ENCODE data around the gene CLDND2. TPM values are rescaled to one million over a fixed set of nuclear protein-coding genes. Genes with fewer than 3 reads are reported as not detected.
A peak's percentile ranks its signal among the peaks of the same experiment; 100 is the strongest.

The CLDND2 gene
- total RNA-seq, 1 experiment from 2014 or later = 1.2 TPM

DNA sequence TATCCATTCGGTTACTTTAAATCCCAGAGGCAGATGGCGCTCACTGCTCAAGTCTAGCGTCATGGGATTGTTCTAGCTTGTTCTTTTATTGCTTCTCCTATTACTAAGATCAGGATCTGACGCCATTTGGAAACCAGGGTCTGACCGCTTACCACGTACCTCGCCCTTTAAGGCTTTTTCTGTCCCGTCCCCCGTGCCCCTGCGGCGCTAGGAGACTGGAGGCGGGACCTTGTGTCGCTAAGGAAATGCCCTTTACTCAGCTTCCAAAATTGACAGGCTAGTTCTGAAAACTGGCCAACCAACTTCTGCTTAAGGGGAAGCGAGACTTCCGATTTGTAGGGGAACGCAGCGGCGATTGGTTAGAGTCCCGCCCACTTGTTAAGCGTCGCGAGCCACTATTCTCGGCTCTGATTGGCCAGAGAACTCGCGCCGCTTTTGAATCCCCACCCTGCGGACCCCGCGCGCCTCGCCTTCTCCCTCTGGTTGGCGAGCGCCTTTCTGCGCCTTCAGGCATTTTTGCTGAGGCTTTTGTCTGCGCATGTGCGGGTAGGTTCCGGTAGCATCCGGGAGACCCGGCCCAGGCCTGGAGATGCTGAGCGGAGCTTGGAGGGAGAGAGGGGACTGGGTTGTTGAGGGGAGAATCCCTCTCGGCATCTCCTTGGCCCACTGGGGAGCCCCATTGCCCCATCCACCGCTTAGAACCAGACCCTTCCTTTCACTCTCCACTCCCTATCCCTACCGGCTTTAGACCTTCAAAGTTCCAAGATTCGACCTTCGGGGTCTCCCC lies 25.4 kb upstream of the CLDND2 start:
- peak; percentile 94 for DNase-seq
- Histone ChIP-seq H3K4me3 (ENCODE audit: insufficient read depth, low read depth, low read length) (peak overlapping the region; percentile 88), H3K27me3 (ENCODE audit: control insufficient read depth, insufficient read depth, low read length) (no peaks in the 10 kb centered on the region), H3K36me3 (replicated peaks; ENCODE audit: control insufficient read depth, insufficient read depth, low read length) (no peaks in the 10 kb centered on the region)

- Histone ChIP-seq H3K27me3 (ENCODE audit: control insufficient read depth, insufficient read depth, low read length) (no peaks in the 10 kb centered on the region), H3K4me3 (ENCODE audit: insufficient read depth, low read depth, low read length) (no peak overlapping the region), H3K36me3 (replicated peaks; ENCODE audit: control insufficient read depth, insufficient read depth, low read length) (no peaks in the 10 kb centered on the region)
- DNase-seq = no peak
Measured at GRCh38 chr19:51392701-51393100, 23.9 kb upstream of the CLDND2 start.

DNA sequence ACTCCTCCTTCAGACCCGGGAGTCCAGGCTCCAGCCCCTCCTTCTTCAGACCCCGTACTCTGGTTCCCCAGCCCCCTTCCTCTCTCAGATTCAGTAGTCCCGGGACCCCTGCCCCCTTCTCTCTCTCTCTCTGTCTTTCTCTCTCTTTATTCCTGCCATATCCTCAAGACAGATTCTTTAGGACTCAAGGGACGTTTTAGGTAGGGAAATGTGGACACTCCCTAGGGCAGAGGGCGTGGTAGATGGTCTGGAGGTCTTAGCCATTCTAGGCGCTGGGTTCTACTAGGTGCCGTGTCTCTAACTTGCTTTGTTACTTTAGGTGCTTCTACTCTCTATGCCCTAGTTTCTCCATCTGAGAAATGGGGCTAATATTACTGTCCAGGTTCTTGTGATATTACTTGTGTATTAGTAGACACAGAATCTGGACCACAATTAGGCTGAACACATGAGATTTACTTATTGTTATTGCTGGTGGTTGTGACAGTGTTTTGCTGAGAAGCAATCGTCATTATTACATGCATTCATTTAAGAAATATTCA lies 22.3 kb upstream of the CLDND2 start:
- Histone ChIP-seq H3K27me3 (ENCODE audit: control insufficient read depth, insufficient read depth, low read length) (no peaks in the 10 kb centered on the region), H3K36me3 (replicated peaks; ENCODE audit: control insufficient read depth, insufficient read depth, low read length) (no peaks in the 10 kb centered on the region), H3K4me3 (ENCODE audit: insufficient read depth, low read depth, low read length) (peak overlapping the region; percentile 37)
- no peak for DNase-seq

GRCh38 chr19:51389143-51389542 lies 20.3 kb upstream of the CLDND2 start:
- no peaks in the 10 kb centered on the region for H3K27me3 ChIP-seq (ENCODE audit: control insufficient read depth, insufficient read depth, low read length)
- DNase-seq = no peak
- H3K4me3 ChIP-seq (ENCODE audit: insufficient read depth, low read depth, low read length) = no peak overlapping the region
- H3K36me3 ChIP-seq (replicated peaks; ENCODE audit: control insufficient read depth, insufficient read depth, low read length) = no peaks in the 10 kb centered on the region

GRCh38 chr19:51387924-51388389 lies 19.2 kb upstream of the CLDND2 start, which contains the start of gene LIM2:
Gene LIM2, minus strand, starts transcription at chr19:51387974. Its CDS starts 531 bp downstream, at chr19:51387443.
- peak; percentile 23 for DNase-seq
- no peaks in the 10 kb centered on the region for H3K36me3 ChIP-seq (replicated peaks; ENCODE audit: control insufficient read depth, insufficient read depth, low read length)

GRCh38 chr19:51386882-51387520 lies 18.2 kb upstream of the CLDND2 start:
- peak; percentile 21 for DNase-seq
- Histone ChIP-seq H3K36me3 (replicated peaks; ENCODE audit: control insufficient read depth, insufficient read depth, low read length) (no peaks in the 10 kb centered on the region), H3K27me3 (ENCODE audit: control insufficient read depth, insufficient read depth, low read length) (no peaks in the 10 kb centered on the region), H3K4me3 (ENCODE audit: insufficient read depth, low read depth, low read length) (no peak overlapping the region)

More at GRCh38 chr19:51387924-51388389, 19.2 kb upstream of the CLDND2 start, which contains the start of gene LIM2:
- Histone ChIP-seq H3K27me3 (ENCODE audit: control insufficient read depth, insufficient read depth, low read length) (no peaks in the 10 kb centered on the region), H3K4me3 (ENCODE audit: insufficient read depth, low read depth, low read length) (no peak within 1 kb of the TSS)

- Histone ChIP-seq H3K27me3 (ENCODE audit: control insufficient read depth, insufficient read depth, low read length) (no peaks in the 10 kb centered on the region), H3K36me3 (replicated peaks; ENCODE audit: control insufficient read depth, insufficient read depth, low read length) (no peaks in the 10 kb centered on the region), H3K4me3 (ENCODE audit: insufficient read depth, low read depth, low read length) (no peak overlapping the region)
- no peak for DNase-seq
Measured at GRCh38 chr19:51382004-51382403, 13.2 kb upstream of the CLDND2 start.

DNA sequence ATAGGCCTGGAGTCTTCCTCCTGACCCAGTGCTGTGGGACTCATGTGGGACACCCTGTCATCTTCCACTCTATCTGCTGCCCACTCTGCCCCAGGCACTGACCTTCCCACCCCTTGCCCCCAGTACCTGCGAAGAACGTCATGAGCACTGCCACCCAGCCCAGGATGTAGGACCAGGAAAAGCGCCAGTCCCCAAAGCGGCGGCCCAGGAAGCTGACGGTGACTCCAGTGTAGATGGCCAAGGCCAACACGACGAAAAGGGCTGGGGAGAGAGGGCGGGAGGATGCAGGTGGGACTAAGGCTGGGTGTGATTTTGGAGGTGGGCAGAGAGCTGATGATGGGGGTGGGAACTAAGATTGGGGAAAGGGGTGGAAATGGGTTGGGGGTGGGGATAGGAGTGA lies 11.6 kb upstream of the CLDND2 start:
- H3K27me3 ChIP-seq (ENCODE audit: control insufficient read depth, insufficient read depth, low read length) = no peaks in the 10 kb centered on the region
- no peak for DNase-seq
- H3K4me3 ChIP-seq (ENCODE audit: insufficient read depth, low read depth, low read length) = no peak overlapping the region
- H3K36me3 ChIP-seq (replicated peaks; ENCODE audit: control insufficient read depth, insufficient read depth, low read length) = no peaks in the 10 kb centered on the region

- H3K36me3 ChIP-seq (replicated peaks; ENCODE audit: control insufficient read depth, insufficient read depth, low read length) = no peaks in the 10 kb centered on the region
- H3K27me3 ChIP-seq (ENCODE audit: control insufficient read depth, insufficient read depth, low read length) = no peaks in the 10 kb centered on the region; the same call in 1 of the 2 replicates
- no peak overlapping the region for H3K4me3 ChIP-seq (ENCODE audit: insufficient read depth, low read depth, low read length)
- DNase-seq = no peak
Measured at GRCh38 chr19:51377422-51377821, 8.6 kb upstream of the CLDND2 start.

DNA sequence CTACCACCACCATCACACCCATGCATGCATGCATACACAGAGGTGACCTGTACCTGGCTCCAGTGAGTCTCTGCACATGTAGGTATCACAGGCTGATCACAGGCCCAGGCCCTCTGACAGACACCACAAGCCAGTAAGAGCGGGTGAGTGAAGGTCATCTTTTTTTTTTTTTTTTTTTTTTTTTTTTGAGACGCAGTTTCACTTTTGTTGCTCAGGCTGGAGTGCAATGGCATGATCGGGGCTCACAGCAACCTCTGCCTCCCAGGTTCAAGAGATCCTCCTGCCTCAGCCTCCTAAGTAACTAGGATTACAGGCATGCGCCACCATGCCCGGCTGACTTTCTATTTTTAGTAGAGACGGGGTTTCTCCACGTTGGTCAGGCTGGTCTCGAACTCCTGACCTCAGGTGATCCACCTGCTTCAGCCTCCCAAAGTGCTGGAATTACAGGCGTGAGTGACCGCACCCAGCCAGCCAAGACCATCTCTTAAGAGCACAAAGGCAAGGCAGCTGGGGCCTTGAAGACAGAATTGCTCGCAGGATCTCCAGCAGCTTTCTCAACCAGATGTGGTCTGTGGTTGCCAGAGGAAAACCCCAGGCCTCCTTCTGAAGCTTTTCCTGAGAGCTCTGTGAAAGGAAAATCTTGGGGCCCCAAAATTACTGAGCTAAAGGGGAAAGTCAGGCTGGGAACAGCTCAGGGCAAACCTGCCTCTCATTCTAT lies 6.9 kb upstream of the CLDND2 start:
- H3K27me3 ChIP-seq (ENCODE audit: control insufficient read depth, insufficient read depth, low read length) = no peaks in the 10 kb centered on the region; the same call in 1 of the 2 replicates
- no peak overlapping the region for H3K4me3 ChIP-seq (ENCODE audit: insufficient read depth, low read depth, low read length)
- no peak for DNase-seq
- no peaks in the 10 kb centered on the region for H3K36me3 ChIP-seq (replicated peaks; ENCODE audit: control insufficient read depth, insufficient read depth, low read length)

GRCh38 chr19:51372649-51373504 lies 4.1 kb upstream of the CLDND2 start, which contains the start of gene NKG7:
Gene NKG7, minus strand, starts transcription at chr19:51372654. Its CDS starts 119 bp downstream, at chr19:51372535.
- Histone ChIP-seq H3K36me3 (replicated peaks; ENCODE audit: control insufficient read depth, insufficient read depth, low read length) (no peaks in the 10 kb centered on the region), H3K27me3 (ENCODE audit: control insufficient read depth, insufficient read depth, low read length) (no peaks in the 10 kb centered on the region; the same call in 1 of the 2 replicates), H3K4me3 (ENCODE audit: insufficient read depth, low read depth, low read length) (no peak within 1 kb of the TSS)
- no peak for DNase-seq

- DNase-seq = no peak
- no peaks in the 10 kb centered on the region for H3K36me3 ChIP-seq (replicated peaks; ENCODE audit: control insufficient read depth, insufficient read depth, low read length)
- H3K27me3 ChIP-seq (ENCODE audit: control insufficient read depth, insufficient read depth, low read length) = no peaks in the 10 kb centered on the region; the same call in 1 of the 2 replicates
- no peak overlapping the region for H3K4me3 ChIP-seq (ENCODE audit: insufficient read depth, low read depth, low read length)
Measured at GRCh38 chr19:51372021-51372648, 3.3 kb upstream of the CLDND2 start.

DNA sequence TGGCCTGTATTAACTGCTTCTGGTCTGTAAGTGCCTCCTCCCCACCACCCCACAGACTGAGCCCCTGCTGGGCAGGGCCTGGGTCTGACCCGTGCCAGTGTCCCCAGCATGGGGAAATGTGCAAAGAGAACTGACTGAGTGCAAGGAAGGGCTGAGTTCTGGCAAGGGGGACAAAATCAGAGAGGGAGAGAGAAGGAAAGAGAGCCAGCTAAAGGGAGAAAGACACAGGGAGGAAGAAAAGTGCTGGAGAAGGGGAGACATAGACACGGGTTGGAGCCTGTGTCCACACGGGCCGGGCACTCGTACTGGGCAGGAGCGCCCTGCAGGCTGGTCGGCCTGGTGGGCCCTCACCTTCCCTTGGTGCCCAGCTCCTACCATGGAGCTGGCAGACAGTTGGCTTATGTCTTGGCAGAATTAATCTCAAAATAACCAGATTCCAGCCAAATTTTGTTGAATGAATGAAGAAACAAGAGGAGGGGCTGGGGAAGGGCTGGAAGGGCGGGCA lies 2.4 kb upstream of the CLDND2 start:
- no peaks in the 10 kb centered on the region; the same call in 1 of the 2 replicates for H3K27me3 ChIP-seq (ENCODE audit: control insufficient read depth, insufficient read depth, low read length)
- H3K36me3 ChIP-seq (replicated peaks; ENCODE audit: control insufficient read depth, insufficient read depth, low read length) = no peaks in the 10 kb centered on the region
- H3K4me3 ChIP-seq (ENCODE audit: insufficient read depth, low read depth, low read length) = no peak overlapping the region
- peak; percentile 10 for DNase-seq

Data from H7 (cell line).